ENCODE measurements around the gene GALK2. TPM values are rescaled to one million over a fixed set of nuclear protein-coding genes. Genes with fewer than 3 reads are reported as not detected.

The GALK2 gene
- total and polyA plus RNA-seq, 2 experiments from 2014 or later, result 11.5 to 23.0 TPM

- TF ChIP-seq ETS1 (IDR thresholded peaks at IDR 0.05), result no peak
Measured at GRCh38 chr15:49223536-49224274, 53.7 kb downstream of the GALK2 start (continued).

GRCh38 chr15:49225572-49226281, 55.7 kb downstream of the GALK2 start:
- DNase-seq (ENCODE audit: low spot score) (peak; percentile 88), ATAC-seq (peak; percentile 100)
- H3K27ac Mint-ChIP-seq, result peak overlapping the region; percentile 41; the same call in 1 of the 2 replicates
- H3K4me1 Mint-ChIP-seq, result peaks cover 15% of the 10 kb centered on the region
- no peaks in the 10 kb centered on the region for H3K27me3 ChIP-seq (ENCODE audit: insufficient read depth)
- peaks cover 8% of the 10 kb centered on the region for H3K27me3 Mint-ChIP-seq (ENCODE audit: insufficient read depth, low read depth, poor library complexity)
- no peak overlapping the region for H3K27ac ChIP-seq (ENCODE audit: low read depth)
- no peaks in the 10 kb centered on the region for H4K20me1 ChIP-seq (replicated peaks; ENCODE audit: insufficient read depth)
- H3K9me2 ChIP-seq (ENCODE audit: insufficient read depth), result 0 out of 2 replicates have a peak, but pooled peaks cover 4% of the 10 kb centered on the region
- H3K4me2 ChIP-seq, result no peak overlapping the region
- H3K4me3 Mint-ChIP-seq, result no peak overlapping the region
- peaks cover 11% of the 10 kb centered on the region for H3K36me3 Mint-ChIP-seq (ENCODE audit: low read depth)
- peaks cover 8% of the 10 kb centered on the region; the same call in 2 of the 3 replicates for H3K9me3 Mint-ChIP-seq
- peaks cover 14% of the 10 kb centered on the region for H3K4me1 ChIP-seq (ENCODE audit: insufficient read depth)
- no peaks in the 10 kb centered on the region for H3K36me3 ChIP-seq (ENCODE audit: insufficient read depth)
- no peaks in the 10 kb centered on the region for H3F3A ChIP-seq (replicated peaks; ENCODE audit: low read depth)
- peaks cover 21% of the 10 kb centered on the region for H3K79me2 ChIP-seq (replicated peaks; ENCODE audit: insufficient read depth)
- H2AFZ ChIP-seq, result no peak overlapping the region
- no peak overlapping the region for H3K4me3 ChIP-seq
- TF ChIP-seq EZH2phosphoT487 (IDR thresholded peaks at IDR 0.05; ENCODE audit: unreplicated experiment) (no peak), ZNF462 (CRISPR knock-in tag; IDR thresholded peaks at IDR 0.05) (0 out of 2 replicates have a peak, but pooled peaks have one; percentile 29), ZNF331 (CRISPR knock-in tag; IDR thresholded peaks at IDR 0.05; ENCODE audit: low read depth) (no peak), CREB1 (CRISPR knock-in tag; IDR thresholded peaks at IDR 0.05; ENCODE audit: low read depth) (no peak), CTCF (conservative IDR thresholded peaks at IDR 0.05; ENCODE audit: low read depth in 2 of 2) (peak; percentile 81 to 92), NANOG (IDR thresholded peaks at IDR 0.05; ENCODE audit: borderline replicate concordance) (no peak), STAT1 (IDR thresholded peaks at IDR 0.05; ENCODE audit: unreplicated experiment) (no peak), JUNB (IDR thresholded peaks at IDR 0.05; ENCODE audit: unreplicated experiment) (no peak), ZNF114 (CRISPR knock-in tag; IDR thresholded peaks at IDR 0.05) (no peak), POLR2AphosphoS5 (IDR thresholded peaks at IDR 0.05; ENCODE audit: low read depth) (no peak), EZH2 (IDR thresholded peaks at IDR 0.05; ENCODE audit: low read depth, unreplicated experiment) (no peak), ETS1 (IDR thresholded peaks at IDR 0.05) (no peak)
